ENCODE data around the gene B2M. TPM values are rescaled to one million over a fixed set of nuclear protein-coding genes. Genes with fewer than 3 reads are reported as not detected.

The B2M gene
- total and polyA plus RNA-seq, 10 of the 15 experiments (the other 5 are each of a cell fraction or from before 2014, with no cell fraction given), result 2,901 to 22,794 (median 8,374) TPM

DNA sequence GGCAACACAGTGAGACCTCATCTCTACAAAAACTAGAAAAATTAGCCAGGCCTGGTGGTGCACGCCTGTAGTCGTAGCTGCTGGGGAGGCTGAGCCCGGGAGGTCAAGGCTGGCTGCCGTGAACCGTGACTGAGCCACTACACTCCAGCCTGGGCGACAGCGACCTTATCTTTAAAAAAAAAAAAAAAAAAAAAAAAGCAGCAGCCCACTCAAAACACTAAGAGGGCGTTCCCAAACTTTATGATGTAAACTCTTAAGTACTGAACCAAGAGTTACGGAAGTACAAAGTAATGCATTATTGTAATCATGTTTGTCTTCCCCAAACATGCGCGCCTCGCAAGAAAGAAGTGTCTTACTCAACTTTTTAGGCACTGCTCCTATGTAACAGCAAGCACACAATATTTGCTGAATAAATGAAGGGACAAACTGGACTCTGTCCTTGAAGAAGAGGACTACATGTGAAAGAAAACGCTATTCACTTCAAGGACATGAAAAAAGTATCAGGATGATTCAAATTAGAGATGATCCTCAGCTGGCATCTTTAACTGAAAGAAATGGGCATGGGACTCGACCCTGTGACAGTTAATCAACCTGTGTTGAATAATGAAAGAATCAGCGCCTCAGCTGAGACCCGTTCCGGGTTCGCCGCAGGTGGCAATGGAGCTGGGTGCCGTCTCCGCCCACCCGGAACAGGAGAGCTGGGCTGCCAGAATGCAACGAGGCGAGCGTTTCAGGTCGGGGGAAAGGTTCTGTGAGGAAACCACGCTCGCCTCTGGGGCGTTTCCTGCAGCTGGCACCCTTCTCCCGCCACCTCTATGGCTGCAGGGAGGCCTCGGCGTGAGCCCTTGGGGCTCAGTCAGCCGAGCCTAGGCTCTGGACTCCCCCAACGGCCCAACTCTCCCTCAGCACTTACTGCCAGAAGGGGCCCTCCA is 48.6 kb upstream of the B2M start (continued):
- TF ChIP-seq TAF1 (IDR thresholded peaks at IDR 0.05; ENCODE audit: borderline replicate concordance, low read depth, low read length) (peak; percentile 56; the same call in 1 of the 2 replicates), ZNF217 (IDR thresholded peaks at IDR 0.05) (no peak), CHD4 (IDR thresholded peaks at IDR 0.05) (no peak), PML (IDR thresholded peaks at IDR 0.05; ENCODE audit: low read length) (no peak), SIN3A (IDR thresholded peaks at IDR 0.05; ENCODE audit: low read depth, low read length) (peak; percentile 14), ATF7 (IDR thresholded peaks at IDR 0.05; ENCODE audit: low read depth) (peak; percentile 55; the same call in 1 of the 2 replicates), HCFC1 (IDR thresholded peaks at IDR 0.05; ENCODE audit: low read length) (no peak), MYC (IDR thresholded peaks at IDR 0.05; ENCODE audit: insufficient read depth, insufficient read length, insufficient replicate concordance, low read length, severe bottlenecking) (no peak), GATAD2B (conservative IDR thresholded peaks at IDR 0.05; ENCODE audit: low read depth) (peak; percentile 82), POLR2A (IDR thresholded peaks at IDR 0.05; ENCODE audit: low read depth, low read length) (peak; percentile 69), IKZF2 (IDR thresholded peaks at IDR 0.05) (0 out of 4 replicates have a peak, but pooled peaks of 1 of the 2 experiments have one; percentile 11)
- TF ChIP-seq, protein P1, sequence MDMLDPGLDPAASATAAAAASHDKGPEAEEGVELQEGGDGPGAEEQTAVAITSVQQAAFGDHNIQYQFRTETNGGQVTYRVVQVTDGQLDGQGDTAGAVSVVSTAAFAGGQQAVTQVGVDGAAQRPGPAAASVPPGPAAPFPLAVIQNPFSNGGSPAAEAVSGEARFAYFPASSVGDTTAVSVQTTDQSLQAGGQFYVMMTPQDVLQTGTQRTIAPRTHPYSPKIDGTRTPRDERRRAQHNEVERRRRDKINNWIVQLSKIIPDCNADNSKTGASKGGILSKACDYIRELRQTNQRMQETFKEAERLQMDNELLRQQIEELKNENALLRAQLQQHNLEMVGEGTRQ (IDR thresholded peaks at IDR 0.05; ENCODE audit: borderline replicate concordance, low read depth, low read length), result no peak
- TF ChIP-seq, protein P2, sequence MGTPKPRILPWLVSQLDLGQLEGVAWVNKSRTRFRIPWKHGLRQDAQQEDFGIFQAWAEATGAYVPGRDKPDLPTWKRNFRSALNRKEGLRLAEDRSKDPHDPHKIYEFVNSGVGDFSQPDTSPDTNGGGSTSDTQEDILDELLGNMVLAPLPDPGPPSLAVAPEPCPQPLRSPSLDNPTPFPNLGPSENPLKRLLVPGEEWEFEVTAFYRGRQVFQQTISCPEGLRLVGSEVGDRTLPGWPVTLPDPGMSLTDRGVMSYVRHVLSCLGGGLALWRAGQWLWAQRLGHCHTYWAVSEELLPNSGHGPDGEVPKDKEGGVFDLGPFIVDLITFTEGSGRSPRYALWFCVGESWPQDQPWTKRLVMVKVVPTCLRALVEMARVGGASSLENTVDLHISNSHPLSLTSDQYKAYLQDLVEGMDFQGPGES (IDR thresholded peaks at IDR 0.05), result no peak
